ENCODE data around the gene OR6B3.
"Not testable (repeated sequence)": the region's sequence is repeated elsewhere in the genome, so short reads cannot be mapped to it uniquely, and the experiment has no call there.

The OR6B3 gene

GRCh38 chr2:240050278-240050677 is 3.0 kb downstream of the OR6B3 start:
- in situ Hi-C loops (cut with HindIII; ENCODE audit: low pct_ligation_motif_present, low pct_unique_long_range_greater_than_20kb, low sequenced_read_pairs): no loop called here
- DNase-seq: no peak

GRCh38 chr2:240048237-240048636 is 5.1 kb downstream of the OR6B3 start:
- DNase-seq: no peak
- in situ Hi-C loops (cut with HindIII; ENCODE audit: low pct_ligation_motif_present, low pct_unique_long_range_greater_than_20kb, low sequenced_read_pairs): no loop called here

DNA sequence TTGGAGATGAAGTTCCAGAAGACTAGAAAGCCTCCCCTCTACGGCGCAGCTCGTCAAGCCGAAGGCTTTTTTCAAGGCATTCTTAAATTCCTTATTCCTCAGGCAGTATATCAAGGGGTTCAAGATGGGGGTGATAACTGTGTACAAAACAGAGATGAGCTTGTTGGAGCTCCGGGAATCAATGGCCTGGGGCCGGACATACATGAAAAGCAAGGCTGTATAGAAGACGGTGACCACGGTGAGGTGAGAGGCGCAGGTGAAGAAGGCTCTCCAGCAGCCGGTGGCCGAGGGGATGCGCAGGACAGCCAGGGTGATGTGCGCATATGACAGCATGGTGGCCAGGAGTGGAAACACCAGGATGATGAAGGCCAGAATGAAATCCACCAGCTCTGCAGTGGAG is 8.2 kb downstream of the OR6B3 start:
- in situ Hi-C loops (cut with HindIII; ENCODE audit: low pct_ligation_motif_present, low pct_unique_long_range_greater_than_20kb, low sequenced_read_pairs): no loop called here
- DNase-seq: no peak

- in situ Hi-C loops (cut with HindIII; ENCODE audit: low pct_ligation_motif_present, low pct_unique_long_range_greater_than_20kb, low sequenced_read_pairs); DNase-seq: not testable (repeated sequence)
These were observed 9.2 kb downstream of the OR6B3 start for GRCh38 chr2:240044096-240044495.

DNA sequence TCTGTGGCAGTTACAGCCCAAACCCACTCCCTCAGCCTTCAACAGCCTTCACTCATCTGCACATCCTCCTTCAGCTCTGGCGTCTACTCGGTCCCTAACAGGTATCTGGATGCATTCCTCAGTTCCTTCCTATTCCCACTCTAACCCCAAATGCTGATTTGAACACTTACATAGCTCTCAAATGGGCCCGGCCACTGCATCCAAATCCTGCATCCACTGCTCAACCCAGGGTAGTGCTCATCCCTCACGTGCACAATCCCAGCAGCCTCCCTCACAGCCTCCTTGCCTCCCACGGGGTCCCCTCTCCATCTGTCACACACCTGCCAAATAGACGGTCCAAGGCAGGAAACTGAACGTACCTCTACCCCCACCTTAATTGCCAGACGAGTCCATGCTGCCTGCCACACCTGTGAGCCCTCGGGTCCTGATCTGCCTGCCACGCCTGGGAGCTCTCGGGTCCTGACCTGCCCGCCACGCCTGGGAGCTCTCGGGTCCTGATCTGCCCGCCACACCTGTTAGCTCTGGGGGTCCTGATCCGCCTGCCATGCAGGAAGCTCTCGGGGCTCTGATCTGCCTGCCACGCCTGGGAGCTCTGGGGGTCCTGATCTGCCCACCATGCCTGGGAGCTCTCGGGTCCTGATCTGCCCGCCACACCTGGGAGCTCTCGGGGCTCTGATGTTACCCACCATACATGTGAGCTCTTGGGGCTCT is 9.9 kb downstream of the OR6B3 start:
- in situ Hi-C loops (cut with HindIII; ENCODE audit: low pct_ligation_motif_present, low pct_unique_long_range_greater_than_20kb, low sequenced_read_pairs): no loop called here
- no peak for DNase-seq

DNA sequence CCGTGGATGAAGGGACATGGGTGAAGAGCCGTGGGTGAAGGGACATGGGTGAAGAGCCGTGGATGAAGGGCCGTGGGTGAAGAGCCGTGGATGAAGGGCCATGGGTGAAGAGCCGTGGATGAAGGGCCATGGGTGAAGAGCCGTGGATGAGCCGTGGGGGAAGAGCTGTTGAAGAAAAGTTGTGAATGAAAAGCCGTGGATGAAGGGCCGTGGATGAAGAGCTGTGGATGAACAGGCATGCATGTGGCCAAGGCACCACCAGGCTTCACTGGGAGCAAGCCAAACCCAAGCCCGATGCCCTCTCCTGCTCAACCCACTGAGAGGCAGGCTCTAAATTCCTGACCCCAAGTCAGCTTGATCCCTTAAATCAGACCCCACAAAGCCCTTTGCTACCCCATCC is 10.6 kb downstream of the OR6B3 start:
- in situ Hi-C loops (cut with HindIII; ENCODE audit: low pct_ligation_motif_present, low pct_unique_long_range_greater_than_20kb, low sequenced_read_pairs): no loop called here
- no peak for DNase-seq

DNA sequence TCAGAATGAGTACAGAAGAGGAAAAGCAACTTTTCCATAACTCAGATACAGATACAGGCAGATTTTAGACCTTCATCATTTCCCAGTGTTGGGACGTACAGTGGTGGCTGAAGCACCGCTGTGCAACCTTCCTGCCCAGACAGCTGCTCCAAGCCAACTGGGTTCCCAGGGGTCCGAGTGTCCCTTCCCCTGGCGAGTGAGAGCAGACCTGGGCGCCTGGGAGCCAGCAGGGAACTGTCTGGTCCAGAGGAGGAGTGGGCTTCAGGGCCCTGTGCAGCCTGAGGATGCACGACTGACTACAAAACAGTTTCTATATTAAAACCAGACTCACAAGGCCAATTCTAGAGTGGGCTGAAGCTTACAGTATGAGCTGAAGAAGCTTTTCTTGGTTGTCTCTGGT is 12.0 kb downstream of the OR6B3 start:
- DNase-seq: no peak
- in situ Hi-C loops (cut with HindIII; ENCODE audit: low pct_ligation_motif_present, low pct_unique_long_range_greater_than_20kb, low sequenced_read_pairs): no loop called here

- in situ Hi-C loops (cut with HindIII; ENCODE audit: low pct_ligation_motif_present, low pct_unique_long_range_greater_than_20kb, low sequenced_read_pairs): no loop called here
- DNase-seq: no peak
These were observed 16.0 kb downstream of the OR6B3 start for GRCh38 chr2:240037358-240037757.

DNA sequence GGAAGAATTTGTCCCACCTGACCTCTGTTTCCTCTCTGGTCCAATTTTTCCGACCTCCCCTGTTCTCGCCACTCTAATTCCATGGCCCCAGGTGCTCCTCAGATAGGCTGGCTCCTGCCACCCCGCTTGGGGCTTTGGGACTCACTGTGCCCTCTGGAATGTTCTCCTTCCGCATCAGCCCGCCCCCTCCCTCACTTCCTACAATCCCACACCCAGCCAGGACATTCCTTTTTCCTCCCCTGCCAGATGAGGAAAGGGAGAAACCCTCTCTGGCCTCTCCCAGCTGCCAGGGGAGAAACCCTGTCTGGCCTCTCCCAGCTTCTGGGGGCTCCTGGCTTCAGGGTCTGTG is 20.0 kb downstream of the OR6B3 start:
- in situ Hi-C loops (cut with HindIII; ENCODE audit: low pct_ligation_motif_present, low pct_unique_long_range_greater_than_20kb, low sequenced_read_pairs): no loop called here
- DNase-seq: no peak

DNA sequence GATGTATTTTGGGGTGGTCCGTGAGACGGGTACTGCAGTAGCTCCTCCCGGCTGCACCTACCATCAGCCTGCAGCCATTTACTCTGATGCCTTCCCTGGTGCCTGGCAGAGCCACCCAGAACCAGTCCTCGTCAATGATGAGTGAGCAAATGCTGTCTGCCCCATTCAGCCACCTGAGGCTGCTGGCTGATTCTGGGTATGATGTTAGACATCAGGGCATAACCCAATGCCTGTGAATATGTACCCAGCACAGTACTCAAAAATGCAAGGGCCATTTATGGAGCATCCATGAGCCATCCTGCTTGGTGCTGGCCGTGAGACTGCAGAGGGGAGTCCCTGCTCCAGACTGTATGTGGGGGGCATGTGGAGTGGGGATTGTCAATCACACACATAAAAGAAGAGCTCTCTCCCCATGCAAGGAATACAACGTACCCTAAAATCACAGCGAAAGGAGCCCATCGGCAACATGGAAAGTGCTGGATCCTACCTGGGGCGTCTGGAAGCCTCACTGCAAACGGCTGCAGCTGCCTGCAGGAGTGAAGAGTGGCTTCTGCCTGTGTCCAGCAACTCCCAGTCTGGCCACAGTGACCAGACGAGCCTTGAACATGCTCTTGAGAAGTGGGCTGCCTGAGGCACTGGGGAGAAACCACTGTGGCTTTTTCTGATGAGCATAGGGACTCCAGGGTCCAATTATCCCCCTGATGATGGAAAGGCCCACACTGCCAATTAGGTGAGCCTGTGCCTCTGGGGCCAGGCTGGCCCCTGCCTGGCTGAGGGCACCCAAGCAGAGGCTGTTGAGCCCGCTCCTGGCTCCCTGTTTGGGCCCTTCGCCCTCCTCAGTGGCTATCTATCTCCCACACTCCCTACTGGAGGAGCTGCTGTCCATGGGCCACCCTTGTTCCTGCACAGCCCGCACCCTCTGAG is 20.7 kb downstream of the OR6B3 start:
- in situ Hi-C loops (cut with HindIII; ENCODE audit: low pct_ligation_motif_present, low pct_unique_long_range_greater_than_20kb, low sequenced_read_pairs): no loop called here
- no peak for DNase-seq

- DNase-seq: no peak
- in situ Hi-C loops (cut with HindIII; ENCODE audit: low pct_ligation_motif_present, low pct_unique_long_range_greater_than_20kb, low sequenced_read_pairs): no loop called here
These were observed 22.8 kb downstream of the OR6B3 start, which contains the start of gene OR6B2 for GRCh38 chr2:240030379-240031094. Gene OR6B2 (minus strand): TSS chr2:240030429. CDS start chr2:240030429, 0 bp downstream.

DNA sequence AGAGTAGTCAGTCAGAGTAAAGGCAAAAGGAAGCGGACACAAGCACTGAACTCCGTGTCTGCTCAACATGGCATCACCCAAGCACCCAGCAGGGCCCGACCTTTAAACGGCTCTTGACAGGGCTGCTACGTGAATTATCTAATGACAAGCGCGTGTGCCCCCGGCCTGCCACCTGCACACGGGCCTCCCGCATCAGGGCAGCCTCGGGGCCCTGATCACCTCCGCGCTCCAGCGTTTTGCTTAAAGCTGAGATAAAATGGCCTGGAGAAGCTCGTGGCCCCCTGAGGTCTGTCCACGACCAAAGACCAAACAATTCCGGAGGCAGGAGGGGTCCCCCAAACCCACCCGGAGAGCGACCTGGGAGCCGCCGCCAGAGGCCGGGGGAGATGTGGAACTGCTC is 28.6 kb downstream of the OR6B3 start:
- DNase-seq: peak; percentile 4
- in situ Hi-C loops (cut with HindIII; ENCODE audit: low pct_ligation_motif_present, low pct_unique_long_range_greater_than_20kb, low sequenced_read_pairs): no loop called here

DNA sequence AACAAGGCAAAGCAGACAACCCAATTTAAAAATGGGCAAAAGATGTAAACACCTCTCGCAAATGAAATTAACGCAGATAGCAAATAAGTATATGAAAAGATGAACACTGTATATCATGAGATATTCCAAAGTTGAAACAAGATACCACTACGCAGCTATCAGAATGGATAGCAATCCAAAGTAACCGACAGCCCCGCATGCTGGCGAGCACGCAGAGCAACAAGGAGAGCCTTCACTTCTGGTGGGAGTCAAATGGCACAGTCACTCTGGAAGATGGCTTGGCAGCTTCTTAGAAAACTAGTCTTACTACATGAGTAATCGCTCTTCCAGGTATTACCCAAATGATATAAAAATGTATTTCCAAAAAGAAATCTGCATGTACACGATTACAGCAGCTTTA is 29.5 kb downstream of the OR6B3 start:
- DNase-seq: no peak
- in situ Hi-C loops (cut with HindIII; ENCODE audit: low pct_ligation_motif_present, low pct_unique_long_range_greater_than_20kb, low sequenced_read_pairs): no loop called here

DNA sequence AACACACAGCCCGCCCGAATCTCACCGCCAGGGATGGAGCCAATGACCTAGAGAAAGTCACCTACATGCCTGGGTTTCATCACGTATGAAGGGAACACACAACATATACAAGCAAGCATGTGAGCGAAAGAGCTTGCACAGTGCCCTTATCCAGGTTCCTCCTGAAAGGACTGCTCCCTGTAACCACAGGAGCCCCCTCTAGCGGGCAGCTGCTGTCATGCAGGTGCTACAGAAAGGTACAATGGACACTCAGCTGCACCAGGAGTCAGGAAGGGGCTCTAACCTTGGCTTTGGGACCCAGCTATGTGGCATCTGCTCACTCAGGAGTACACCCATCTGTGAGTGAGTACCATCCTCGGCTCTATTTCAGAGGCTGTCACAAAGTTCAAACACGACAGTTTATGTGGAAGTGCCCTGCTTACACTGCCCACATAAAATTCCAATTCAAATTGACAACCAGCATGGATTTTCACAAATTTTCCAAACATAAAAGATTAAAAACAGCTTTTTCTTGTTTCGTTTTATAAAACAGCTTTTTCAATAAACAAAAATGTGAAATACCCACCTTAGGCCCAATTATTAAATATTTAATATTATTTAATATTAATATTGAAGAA is 31.7 kb downstream of the OR6B3 start:
- in situ Hi-C loops (cut with HindIII; ENCODE audit: low pct_ligation_motif_present, low pct_unique_long_range_greater_than_20kb, low sequenced_read_pairs): no loop called here

GRCh38 chr2:240018071-240018750 is 35.1 kb downstream of the OR6B3 start:
- DNase-seq: no peak
- in situ Hi-C loops (cut with HindIII; ENCODE audit: low pct_ligation_motif_present, low pct_unique_long_range_greater_than_20kb, low sequenced_read_pairs): no loop called here

More for the DNA sequence above, 31.7 kb downstream of the OR6B3 start:
- peak; percentile 78 for DNase-seq

GRCh38 chr2:240014327-240014726 is 39.0 kb downstream of the OR6B3 start:
- in situ Hi-C loops (cut with HindIII; ENCODE audit: low pct_ligation_motif_present, low pct_unique_long_range_greater_than_20kb, low sequenced_read_pairs): no loop called here

GRCh38 chr2:240013343-240013742 is 40.0 kb downstream of the OR6B3 start:
- DNase-seq: peak; percentile 44

More at GRCh38 chr2:240014327-240014726, 39.0 kb downstream of the OR6B3 start:
- no peak for DNase-seq

DNA sequence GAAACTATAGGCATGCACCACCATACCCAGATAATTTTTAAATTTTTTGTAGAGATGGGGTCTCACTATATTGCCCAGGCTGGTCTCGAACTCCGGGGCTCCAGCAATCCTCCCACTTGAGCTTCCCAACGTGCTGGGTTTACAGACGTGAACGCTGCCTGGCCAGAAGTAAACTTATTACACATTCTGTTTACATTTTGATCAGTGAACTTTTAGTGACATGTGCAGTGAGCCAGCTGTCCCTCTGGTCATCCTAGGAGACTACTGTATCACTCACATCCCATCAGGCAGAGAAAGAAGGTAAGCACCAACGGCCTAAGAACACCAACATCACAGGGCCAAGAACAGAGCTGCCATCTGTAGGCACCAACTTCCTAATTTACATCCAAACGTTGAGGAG is 50.3 kb downstream of the OR6B3 start:
- no peak for DNase-seq
- in situ Hi-C loops (cut with HindIII; ENCODE audit: low pct_ligation_motif_present, low pct_unique_long_range_greater_than_20kb, low sequenced_read_pairs): no loop called here

More at GRCh38 chr2:240013343-240013742, 40.0 kb downstream of the OR6B3 start:
- in situ Hi-C loops (cut with HindIII; ENCODE audit: low pct_ligation_motif_present, low pct_unique_long_range_greater_than_20kb, low sequenced_read_pairs): no loop called here
